Renal cortex interstitium (tissue), 11 donors: Measurements from ENCODE around the gene ZFP90. TPM values are rescaled to one million over a fixed set of nuclear protein-coding genes. Genes with fewer than 3 reads are reported as not detected.

Experiments used
- DNase-seq, 11 donors: peaks; one replicate each; pipeline ENCODE4 v3.0.0-alpha.2; 2013; ENCODE audit warnings: low read depth in 9 of 11, low spot score in 4 of 11; ENCODE audit errors: extremely low read depth in 1 of 11
- polyA plus RNA-seq, 3 donors: library from polyadenylated mRNA; unstranded; fragments of 120-200 nt; gene quantifications; one replicate each; pipeline ENCODE4 v1.2.1, GENCODE V29; 2013; ENCODE audit not compliant: insufficient read length in 3 of 3

Gene ZFP90
- polyA plus RNA-seq, 3 donors, result 37.7 to 44.6 (median 39.4) TPM

DNA sequence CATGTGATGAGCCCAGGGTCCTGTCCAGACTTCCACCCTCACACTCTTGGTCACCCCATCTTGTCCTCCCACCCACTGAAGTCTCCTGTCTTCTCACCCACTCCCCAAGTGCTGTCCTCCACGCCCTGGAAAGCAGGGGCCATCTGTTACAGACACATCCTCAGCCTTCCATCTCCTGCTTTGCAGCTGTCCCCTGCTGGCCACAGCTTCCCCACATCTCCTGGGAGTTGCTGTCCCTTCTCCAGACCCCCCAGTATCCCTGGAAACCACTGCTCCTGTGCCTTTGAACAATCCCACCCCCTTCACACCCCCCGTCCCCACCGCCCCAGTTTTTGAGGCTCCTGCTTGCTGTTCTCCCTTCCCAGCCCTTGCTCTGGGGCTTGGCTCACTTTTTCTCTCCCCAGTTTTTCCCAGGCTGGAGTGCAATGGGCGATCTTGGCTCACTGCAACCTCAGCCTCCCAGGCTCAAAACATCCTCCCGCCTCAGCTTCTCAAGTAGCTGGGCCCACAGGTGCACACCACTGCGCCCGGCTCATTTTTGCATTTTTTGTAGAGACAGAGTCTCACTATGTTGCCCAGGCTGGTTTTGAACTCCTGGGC is 30.4 kb upstream of the ZFP90 start:
- no peak for DNase-seq

DNA sequence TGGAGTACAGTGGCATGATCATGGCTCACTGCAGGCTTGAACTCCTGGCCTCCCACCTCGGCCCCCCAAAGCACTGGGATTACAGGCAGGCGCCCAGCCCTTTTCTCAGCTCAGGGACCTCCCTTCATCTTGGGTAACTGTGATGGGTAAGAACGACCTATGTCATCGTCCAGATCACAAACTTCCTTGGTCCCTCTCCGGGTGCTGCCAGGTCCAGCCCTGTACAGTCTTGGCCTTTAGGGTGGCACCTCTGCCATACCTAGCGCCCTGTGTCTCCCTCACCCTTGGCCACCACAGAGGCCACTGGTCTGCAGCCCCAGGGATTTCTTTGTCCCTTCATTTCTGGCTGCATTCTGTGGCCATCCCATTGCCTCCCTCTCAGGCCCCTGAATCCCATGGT is 29.7 kb upstream of the ZFP90 start:
- no peak for DNase-seq

DNA sequence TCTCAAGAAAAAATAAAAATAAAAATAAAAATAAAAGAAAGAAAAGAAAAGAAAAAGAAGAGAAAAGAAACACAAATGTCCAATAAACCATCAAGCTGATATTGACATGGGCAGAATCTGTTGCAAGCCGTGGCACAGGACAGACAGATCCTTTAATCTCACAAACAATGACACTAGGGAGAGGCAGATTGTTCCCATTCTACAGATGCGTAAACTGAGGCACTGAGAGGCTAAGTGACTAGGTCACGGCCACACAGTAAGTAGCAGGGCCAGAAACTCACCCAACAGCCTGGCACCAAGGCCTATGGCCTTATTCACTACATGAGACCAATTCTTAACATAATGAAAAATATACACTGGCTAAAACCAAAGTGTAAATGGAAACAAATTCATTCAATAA is 28.3 kb upstream of the ZFP90 start:
- DNase-seq, result no peak

DNA sequence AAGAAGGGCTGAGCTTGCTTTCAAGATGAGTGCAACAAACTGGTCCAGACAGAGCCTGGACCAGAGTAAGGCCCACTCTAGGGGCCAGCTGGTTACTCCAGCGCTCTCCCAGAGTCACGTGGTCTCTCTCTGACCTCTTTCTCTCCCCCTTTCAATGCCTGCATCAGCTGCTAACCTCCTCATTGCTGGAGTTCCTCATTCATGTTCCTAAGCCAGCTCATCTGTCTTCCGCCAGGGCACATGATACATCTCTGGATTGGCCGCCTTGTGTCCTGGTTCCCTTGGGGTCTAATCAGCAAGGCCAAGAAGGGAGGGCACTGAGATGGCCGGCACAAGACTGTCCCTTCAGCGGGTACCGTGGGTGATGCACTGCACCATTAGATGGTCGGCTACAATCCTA is 26.9 kb upstream of the ZFP90 start:
- DNase-seq, result no peak

DNA sequence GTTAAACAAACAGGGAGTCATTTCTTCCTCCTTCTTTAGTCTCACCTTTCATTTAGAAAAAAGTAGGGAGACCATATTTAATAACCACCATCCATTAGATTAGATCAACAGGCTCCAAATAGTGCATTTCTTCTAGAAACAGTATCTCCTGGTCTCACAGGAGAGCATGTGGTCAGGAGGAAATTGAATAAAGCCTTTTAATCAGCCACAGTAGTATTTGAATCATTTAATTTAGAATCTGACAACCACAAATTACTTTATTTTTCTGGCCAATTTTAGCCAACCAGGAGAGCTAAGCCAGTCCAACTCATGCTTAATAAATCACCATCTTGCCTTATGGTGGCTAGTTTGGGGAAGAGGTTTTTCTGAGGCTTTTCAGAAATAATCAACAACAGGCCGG is 26.3 kb upstream of the ZFP90 start:
- DNase-seq, result no peak

DNA sequence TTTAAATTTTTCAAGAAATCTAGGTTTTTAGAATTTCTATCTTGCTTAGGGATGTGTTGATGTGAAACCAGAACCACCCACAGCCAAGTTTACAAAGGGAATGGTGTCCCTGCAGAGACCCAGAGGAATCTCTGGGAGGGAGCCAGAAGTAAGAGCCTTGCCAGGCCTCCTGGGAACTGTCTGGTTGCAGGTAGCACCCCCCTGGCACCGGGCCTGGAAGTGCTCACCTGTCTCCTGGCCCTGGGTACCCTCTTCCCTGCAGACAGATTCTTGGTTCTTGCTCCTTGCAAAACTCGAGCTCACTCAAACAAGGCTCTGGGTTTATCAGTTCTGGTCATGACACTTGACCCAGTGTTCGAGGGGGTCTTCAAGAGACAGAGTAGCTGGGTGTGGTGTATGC is 24.6 kb upstream of the ZFP90 start:
- DNase-seq, result no peak

DNA sequence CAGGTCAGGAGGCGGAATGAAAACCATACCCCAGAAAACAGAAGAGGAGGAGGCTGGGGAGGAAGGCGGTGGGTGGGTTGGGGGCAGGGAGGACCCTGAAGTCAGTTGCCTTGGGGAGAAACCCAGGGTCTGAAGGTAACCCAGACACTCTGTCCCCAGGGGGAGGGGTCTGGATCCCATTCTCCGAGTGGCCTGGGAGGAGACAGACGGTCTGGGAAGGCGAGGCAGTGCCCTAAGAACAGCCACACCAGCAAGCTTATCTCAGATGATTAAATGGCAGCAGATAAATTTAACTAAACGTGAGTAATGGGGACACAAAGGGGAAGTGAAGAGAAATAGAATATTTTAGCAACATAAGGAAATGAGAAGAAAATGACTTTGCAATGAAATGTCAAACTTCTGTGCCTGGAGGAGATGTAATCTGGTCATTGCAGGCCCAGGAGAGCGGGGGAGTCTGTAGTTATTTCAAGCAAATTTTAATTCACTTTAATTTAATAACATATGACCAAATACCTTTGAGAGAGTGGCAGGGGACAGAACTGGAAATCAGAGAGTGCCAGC is 21.4 kb upstream of the ZFP90 start:
- DNase-seq, result no peak

DNA sequence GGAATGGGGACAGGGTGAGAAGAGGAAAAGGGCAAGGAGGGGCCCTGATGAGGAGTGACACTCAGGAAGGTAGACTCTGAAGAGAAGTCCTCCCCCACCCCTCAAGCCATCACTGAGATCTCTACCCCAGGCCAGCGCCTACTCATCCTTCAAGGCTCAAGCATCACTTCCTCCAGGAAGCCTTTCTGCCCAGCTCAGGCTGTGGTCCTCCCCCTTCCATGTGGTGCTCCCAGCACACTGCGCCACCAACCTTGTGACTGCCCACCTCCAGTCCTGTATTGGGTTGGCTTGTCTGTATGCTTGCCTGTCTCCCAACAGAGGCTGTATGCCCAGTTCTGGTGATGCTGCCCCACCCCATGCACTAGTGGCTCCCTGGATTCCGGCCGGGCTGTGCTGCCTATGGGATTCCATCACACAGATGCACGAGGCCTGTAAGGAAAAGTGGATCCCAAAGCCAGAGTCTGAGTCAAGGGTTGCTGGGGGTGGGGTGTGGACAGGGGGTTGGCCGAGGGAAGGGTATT is 19.8 kb upstream of the ZFP90 start:
- DNase-seq, result no peak

DNA sequence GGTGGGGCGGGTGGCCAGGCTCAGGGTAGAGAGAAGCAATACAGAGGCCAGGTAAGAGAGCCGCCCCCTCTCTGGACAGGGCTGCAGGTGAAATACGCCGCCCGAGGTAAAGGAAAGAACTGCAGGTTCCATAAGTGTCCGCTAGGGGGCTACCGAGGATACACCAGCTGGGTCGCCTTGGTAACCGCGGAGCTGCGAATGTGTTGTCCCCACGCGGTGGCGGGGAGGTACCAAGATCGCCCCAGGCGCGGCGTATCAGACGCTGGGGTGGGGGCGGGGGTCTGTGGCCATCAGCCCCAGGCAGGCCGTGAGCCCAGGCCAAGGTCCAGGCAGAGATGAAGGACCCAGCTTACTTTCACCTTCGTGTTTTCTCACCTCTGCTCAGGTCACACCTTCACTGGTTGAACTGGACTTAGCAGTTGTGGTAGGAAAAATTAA is 18.4 kb upstream of the ZFP90 start:
- DNase-seq, result peak; percentile 74 to 89 (median 83)

DNA sequence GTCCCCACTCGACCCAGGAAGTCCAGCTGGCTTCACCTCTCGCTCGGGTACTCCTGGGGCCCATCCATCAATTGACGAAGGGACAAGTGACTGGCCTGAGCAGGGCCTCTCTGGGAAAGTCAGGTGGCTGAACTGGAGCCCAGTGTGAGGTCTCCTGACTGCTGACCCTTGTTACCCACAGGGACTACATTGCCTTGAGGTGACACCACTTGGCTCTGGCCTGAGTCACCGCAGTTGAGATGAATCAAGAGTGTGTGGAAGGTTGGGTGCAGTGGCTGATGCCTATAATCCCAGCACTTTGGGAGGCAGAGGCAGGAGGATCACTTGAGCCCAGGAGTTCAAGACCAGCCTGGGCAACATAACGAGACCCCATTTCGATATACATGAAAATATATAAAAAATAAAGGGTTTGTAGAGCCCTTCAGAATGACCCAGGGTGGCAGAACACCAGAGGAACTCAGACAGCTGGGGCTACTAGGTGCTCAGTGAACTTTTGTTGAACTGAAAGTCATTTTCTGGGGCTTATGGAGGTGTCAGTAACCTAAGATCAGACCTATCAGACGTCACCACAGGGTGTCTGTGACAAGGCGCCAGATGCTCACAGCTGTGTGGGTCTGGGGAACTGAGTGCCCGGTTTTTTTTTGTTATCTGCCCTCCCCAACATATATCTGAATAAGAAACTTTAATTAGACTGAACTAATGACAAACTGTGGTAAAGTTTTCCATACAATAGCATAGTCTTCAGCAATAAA is 14.8 kb upstream of the ZFP90 start:
- no peak for DNase-seq

DNA sequence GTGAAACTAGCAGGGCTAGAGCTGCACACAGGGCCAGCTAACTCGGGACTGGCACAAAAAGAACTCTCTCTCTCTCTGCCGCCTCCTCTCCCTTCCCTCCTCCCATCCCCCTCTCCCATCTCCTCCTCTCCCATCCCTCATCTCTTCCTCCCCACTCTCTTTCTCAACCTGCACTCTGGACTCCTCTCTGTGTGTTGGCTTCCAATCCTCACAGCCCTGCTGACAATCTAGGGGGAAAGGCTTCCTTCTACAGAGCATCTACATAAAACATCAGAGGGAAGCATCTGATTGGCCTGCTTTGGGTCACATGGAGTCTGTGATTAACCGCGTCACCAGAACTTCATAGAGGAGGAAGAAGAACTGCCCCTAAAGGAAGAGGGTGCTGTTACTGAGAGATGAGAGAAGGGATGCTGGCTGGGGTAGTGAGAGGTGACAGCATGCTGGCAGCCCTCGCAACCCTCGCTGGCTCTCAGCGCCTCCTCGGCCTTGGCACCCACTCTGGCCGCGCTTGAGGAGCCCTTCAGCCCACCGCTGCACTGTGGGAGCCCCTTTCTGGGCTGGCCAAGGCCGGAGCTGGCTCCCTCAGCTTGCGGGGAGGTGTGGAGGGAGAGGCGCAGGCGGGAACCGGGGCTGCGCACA is 12.8 kb upstream of the ZFP90 start:
- no peak for DNase-seq

DNA sequence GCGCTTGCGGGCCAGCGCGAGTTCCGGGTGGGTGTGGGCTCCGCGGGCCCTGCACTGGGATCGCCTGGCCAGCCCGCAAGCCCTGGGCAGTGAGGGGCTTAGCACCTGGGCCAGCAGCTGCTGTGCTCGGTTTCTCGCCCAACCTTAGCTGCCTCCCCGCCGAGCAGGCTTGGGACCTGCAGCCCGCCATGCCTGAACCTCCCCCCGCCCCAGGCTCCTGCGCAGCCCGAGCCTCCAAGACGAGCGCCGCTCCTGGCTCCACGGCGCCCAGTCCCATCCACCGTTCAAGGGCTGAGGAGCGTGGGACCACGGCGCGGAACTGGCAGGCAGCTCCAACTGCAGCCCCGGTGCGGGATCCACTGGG is 12.3 kb upstream of the ZFP90 start:
- DNase-seq, result no peak

DNA sequence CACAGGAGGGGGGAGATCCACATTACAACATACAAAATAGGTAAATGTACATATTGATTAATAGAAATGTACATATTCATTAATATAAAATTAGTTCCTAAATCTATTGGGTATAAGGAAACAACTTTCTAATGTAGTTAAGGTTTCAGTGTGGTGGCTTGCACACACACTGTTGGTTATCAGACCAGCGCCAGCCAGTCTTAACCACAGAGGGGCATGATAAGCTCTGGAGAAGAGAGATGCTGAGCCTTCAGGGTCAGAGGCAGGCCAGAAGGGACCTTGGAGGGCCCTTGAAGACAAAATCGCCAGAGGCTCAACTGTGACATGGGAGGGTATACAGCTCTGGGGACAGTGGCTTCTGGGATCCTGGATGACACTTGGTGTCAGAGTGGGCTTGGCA is 10.9 kb upstream of the ZFP90 start:
- no peak for DNase-seq

DNA sequence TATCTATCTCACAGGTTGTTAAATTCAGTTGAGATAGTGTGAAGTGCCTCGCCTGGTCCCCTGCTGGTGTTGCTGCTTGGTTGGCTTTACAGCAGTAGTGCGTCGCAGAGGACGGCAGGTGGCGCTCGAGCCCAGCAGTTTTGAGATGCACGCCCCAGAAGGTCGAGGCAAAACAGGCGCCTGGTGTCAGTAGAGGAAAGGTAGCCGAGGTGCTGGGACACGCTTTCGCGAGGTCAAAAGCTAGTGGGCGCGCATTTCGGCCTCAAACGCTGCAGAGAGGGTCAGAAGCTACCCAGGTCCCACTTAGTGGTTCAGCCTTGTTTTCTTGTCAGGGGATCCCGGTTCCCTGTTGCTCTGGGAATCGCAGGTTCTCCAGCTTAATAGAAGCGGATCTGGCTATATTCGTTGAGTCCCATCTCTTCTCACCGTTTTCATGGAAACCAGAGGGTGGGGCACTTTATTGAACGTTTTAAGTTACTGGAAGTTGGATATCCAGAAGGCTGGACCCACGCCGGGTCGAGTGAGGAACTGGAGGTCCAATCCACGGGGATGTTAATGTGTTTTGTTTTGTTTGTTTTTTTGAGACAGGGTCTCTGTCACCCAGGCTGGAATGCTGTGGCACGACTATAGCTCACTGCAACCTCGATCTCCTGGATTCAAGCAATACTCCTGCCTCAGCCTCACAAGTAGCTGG is 10.3 kb upstream of the ZFP90 start:
- peak in 10 of 11 donors; percentile 65 to 83 (median 76) for DNase-seq

DNA sequence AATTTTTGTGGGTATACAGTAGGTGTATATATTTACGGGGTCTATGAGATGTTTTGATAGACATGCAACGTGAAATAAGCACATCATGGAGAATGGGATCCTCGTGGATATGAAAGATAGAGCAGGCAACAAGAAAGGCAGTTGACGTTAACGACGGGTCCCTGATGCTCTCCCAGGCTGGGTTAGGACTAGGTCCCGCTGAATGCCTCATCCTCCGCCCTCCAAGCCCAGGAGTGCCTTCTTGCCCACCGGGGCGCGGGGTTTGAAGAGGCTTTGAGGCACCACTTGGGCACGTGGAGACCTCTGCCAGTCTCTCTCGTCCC is 9.5 kb upstream of the ZFP90 start:
- no peak for DNase-seq

DNA sequence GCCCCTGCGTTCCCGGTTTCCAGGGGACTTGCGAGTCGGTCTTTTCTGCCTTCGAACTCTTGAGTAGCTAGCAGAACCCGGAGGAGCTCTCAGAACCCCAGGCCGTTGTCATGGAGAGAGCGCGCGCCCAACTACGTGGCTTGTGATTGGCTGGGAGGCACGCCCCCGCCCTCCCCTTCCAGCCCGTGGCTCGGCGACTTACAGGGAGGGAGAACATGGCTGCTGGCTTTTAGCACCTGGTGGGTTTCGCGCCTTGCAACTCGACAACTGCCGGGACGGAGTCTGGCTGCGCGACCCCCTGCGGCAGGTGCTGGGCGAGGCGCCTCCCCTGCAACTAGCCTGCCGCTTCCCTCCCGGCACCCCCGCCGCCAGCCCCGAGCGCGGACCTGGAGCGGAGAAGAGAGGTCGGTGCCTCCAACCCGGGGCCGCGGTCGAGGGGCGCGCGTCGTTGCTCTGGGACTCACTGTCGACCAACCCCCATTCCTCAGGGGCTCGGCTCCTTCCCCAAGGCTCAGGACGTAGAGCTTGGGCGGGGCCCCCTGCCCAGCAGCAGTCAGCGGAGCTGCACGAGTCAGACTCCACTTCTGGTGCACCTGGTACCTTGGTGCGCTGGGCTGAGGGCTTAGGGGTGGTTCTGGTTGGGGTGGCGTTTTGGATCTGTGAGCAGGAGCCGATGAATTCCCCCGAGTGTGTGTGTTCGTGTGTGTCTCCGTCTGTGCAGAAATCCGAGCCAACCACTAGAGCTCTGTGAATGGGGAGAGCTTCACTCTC is 9.0 kb upstream of the ZFP90 start:
- peak in 10 of 11 donors; percentile 67 to 86 (median 76) for DNase-seq

DNA sequence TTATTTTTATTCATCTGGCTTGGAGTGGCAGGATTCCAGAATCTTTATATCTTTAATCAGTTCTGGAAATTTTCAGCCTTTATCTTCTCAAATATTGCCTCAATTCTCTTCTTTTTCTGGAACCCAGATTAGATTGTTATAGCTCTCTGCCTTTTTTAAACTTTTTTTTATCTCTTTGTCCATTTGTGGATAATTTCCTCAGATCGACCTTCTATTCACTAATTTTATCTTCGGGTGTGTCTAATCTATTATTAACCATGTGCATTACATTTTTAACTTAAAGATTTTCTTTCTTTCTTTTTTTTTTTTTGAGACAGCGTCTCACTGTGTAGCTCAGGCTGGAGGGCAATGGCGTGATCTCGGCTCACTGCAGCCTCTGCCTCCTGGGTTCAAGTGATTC is 5.2 kb upstream of the ZFP90 start:
- no peak for DNase-seq

DNA sequence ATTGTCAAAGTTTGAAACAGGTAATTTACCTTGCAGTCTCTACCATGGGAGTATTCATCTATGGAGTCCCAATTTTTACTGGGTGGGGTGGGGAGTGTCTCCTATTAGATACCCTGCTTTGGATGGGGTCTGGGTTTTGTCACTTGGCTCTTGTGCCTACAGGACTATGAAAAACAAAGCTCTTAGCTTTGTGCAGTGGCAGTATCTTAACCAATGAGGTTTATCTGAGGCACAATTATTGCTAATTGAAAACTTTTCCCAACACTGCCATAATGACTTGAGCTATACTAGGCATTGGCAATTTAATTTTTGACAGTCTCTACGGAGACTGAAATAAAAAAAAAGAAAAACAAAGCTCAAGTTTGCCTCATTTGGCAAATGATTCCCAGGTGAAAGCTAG is 3.8 kb upstream of the ZFP90 start:
- no peak for DNase-seq

DNA sequence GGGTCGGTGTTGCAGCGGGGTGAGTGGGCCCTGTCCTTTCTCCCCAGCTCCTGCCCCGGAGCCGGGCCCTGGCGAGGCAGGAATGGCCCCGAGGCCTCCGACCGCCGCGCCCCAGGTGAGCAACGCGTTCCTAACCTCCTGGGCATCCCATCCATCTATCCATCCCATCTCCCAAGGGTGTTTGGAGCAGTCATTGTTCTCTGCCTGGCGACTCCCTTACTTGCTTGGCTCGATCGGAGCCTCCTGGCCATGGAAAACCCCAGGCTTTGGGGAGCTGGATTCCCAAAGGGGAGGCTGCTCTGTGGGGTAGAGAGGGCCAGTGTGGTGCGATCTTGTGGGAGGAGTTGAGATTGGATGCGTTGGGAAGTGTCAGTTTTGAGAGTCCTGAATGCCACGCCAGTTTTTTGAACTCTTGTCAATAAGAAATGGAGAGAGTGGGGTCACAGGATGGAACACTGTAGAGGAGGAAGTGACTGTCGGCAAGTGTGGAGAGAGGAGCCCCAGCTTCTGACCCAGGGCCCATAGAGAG is 684 bp downstream of the ZFP90 start:
- DNase-seq, result no peak
